Midbrain (tissue), 1 donor: Measurements from ENCODE around the gene CXXC5.

Experiments
- DNase-seq: peaks from one replicate; lab custom pipeline; 2025; lab: John Stamatoyannopoulos, UW

CXXC5 gene

DNA sequence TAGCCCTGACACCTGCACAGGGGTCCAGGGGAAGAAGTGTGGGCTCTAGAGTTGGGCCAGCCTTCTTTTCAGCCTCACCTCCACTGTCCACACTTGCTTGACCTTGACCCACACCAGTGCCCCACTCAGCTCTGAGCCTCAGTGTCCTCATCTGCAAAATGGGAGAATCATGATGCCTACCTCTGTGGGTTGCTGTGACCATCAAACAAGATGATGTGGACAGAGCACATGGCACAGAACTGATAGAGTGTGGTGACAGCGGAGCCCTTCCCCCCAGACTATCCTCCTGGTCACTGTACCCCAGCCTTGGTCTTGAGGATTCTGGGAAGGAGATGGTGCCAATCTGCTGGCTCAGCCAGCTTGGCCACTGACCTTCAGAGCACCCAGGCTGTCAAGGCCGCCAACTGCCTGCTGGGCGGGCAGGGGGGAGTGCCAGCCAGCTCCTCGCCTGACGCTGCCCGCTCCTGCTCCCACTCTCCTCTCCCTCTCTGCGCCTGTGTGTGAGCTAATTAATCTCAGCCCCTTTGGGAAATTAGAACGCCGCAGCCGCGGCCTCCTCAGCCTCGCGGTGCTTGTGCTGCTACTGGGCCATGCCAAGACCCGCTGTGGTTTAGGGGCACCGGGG, 16.7 kb downstream of the CXXC5 start:
- peak; percentile 64 for DNase-seq

DNA sequence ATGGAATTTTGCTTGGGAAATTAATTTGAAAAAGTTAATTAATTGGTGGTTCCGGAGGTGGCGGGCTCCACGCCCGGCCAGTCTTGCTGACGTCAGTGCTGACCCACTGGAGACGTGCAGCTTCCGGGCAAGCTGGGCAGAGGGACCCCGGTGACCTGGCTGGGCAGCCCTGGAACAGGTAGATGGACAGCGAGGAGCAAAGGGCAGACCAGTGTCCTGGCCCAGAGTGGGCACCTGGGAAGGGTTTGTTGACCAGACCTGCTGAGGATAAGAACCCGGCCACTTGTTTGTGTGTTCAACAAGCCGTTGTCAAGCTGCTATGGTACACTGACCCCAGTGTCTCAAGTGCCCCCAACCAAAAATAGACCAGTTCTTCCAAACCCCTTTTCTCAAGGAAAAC, 17.5 kb downstream of the CXXC5 start:
- DNase-seq = no peak

DNA sequence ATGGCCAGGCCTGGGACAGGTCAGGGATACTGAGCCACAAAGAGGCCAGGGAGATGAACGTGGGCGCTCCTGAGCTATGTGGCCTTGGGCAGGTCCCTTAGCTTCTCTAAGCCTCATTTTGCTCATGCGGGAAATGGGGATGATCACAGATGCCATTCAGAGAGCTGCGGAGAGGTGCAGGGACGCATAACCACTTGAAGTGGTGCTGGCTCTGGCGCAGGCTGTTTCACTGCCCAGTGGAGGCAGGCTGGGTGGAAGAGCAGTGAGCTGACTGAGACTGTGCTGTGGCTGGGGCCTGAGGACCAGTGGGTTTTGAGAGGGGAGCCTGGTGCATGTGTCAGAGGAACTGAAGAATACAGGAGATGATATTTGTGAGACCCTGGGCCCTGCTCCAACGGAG, 18.4 kb downstream of the CXXC5 start:
- DNase-seq = no peak

DNA sequence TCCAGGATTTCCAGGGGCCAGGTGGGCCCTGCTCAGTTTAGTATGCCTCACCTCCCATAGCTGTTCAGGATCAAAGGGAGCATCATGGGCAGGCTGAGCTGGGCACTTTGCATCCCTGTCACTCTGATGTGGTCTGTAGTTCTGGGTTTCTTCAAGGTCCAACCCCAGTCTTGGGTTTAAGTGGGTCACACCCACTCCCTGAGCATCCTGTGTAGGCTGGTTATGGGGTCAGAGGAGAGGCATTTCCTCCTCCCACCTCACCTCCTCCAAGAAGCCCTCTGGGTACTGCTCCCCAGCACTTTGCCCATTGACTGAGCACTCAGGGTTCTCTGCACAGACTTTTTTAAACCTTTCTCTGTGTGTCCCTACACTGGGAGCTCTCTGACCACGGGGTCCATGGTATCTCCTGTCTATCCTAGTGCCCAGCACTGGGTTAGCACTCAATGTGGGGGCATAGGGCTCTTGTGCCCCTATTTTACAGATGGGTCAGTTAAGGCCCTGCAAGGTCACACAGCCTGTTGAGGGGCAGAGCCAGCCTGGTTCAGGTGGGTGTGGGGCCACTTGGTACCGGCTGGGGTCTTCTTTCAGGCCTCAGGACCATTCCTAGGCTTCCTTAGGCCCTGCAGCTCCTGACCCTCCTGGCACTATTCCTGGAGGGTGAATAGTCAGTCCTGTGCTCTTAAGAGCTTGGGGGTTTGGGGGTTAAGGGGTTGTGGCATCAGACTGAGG, 19.0 kb downstream of the CXXC5 start:
- no peak for DNase-seq

DNA sequence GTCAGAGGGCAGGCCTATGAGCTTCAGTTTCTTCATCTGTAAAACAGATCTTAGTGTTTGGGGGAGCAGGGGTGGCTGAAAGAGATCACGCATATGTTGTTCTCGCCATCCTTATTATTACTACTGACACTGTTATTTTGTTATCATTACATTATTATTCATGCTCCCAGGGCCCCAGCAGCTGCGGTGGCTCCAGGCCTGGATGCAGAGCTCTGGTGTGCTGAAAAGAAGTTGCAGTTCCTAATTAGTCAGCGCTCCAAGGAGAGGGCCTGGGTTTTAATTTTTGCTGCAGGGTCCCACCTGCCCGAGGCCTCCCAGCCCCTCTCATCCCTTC, 19.5 kb downstream of the CXXC5 start:
- DNase-seq = no peak

DNA sequence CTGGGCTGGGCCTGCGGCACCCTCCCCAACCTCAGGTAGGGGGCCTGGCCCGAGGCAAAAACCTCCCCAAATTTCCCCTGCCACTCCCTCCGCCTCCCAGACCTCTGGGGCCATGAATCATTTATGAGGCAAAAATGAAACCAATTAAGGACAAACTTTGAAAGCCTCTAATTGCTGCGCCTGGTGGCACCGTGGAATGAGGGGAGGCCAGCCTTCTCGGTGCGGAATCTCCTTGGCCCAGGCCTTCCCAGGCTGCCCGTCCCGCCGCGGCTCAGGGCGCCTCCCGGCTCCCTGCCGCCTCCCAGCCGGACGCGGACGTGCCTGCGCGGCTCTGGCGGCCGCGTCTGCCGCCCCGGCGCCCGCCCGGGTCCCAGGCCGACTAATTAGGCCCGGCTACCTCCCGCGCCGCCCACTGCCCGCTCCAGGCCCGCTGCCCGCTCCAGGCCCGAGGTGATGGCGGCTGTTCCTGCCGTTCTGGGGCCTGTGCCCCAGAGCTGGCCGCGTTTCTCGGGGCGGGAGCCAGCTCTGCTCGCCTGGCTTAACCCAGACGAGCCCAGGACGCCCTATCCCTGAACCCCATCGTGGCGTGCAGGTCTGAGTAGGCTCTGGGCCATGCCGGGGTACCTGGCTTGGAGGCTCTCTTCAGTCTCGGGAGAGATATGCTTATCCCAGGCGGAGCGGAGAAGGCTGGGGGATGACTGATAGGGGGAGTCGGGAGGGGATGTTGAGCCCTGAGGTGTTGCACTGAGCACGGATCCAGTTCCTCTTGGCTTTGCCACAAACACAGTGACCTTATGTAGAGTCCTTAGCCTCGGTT, 20.1 kb downstream of the CXXC5 start:
- peak; percentile 49 for DNase-seq

DNA sequence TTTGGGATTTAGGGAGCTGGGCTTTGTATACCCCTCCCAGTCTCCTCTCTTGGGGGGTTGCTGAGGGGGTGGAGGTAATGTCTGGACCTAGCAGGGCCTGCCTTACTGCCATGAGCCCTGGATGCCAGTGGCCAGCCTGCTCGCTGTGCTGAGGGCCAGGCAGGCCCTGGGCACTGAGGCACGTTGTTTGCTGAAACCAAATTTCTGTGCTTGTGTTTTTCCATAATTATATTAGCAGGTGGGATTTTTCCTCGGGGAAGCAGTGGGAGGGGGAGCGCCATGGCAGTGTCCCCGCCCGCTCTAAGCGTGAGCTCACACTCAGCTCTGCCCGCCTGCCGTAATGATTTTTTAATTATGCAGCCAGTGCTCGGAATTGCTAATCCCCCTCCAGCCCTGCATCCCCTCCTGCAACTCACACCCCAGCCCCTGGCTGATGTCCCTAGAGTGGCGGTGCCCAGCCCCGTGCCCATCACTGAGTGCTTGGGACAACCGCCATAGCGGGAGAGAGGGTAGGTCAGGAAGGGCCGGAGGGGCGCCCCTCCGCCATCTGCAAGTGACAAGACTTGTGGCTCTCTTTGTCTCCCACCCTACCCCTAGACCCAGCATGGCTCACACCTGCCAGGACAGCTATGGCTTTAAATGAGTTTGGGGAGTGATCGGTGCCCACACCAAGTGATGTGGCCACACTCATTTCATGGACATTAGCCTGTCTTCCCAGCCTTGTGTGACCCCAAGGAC, 20.9 kb downstream of the CXXC5 start:
- DNase-seq = no peak

DNA sequence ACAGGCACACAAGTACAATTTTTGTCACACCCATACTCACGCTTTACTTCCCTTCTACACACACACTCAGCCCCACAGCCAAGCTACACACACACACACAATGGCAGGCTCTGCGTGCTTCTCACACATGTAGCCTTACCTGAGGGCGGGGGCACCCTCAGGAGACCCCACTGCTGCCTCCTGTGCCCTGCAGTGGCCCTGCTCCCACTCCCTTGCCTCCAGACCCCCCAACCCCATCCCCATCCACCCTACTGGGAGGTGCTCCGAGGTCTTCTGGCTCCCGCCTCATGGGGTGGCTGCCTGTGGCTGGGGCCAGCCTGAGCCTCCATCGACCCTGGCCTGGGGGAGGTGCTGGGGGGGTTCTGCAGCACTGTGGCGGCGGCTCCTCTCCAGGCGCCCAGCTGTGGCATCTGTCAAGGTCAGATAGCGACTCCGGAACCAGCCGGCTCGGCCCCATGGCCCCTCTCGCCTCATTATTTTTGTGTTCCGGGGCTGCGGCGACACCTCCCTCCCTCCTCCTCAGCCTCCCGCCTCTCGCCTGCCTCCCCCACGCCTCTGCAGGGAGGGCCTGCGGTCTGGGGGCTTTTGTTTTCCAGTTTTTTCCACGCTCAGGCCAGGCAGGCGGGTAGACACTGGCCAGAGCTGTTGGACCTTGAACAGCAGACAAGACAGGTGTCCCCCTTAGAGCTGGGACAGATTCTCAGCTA, 21.7 kb downstream of the CXXC5 start:
- no peak for DNase-seq

DNA sequence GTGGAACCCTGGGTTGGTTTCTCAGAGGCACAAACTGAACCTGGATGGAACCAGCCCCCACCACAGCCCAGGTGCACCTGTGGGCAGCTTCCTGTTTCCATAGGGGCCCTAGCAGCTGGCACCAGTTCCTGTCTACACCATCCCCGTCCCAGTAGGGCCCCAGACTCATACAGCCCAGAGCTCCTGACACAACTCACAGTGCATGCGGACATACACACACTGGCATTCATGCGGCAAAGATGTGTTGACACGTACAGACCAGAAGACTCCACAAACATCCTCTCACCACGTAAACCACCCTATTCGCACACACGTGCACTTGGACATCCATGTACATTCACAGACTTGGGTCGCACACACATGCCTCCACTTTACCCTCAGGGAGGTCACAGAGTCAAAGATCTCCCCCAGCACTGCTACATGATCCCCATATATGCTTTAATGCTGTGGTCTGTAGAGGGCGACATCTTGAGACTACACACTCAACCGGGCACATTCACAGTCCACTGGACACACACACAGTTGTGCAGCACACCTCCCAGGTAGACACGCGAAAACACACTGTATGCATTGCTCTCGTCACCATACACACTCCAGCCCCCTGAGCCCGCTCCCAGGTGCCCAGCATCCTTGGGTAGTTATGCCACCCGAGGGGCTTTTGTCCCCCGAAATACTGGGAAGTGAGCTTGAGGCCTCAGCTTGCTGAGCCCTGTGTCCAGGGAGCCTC, 22.4 kb downstream of the CXXC5 start:
- peak; percentile 49 for DNase-seq

DNA sequence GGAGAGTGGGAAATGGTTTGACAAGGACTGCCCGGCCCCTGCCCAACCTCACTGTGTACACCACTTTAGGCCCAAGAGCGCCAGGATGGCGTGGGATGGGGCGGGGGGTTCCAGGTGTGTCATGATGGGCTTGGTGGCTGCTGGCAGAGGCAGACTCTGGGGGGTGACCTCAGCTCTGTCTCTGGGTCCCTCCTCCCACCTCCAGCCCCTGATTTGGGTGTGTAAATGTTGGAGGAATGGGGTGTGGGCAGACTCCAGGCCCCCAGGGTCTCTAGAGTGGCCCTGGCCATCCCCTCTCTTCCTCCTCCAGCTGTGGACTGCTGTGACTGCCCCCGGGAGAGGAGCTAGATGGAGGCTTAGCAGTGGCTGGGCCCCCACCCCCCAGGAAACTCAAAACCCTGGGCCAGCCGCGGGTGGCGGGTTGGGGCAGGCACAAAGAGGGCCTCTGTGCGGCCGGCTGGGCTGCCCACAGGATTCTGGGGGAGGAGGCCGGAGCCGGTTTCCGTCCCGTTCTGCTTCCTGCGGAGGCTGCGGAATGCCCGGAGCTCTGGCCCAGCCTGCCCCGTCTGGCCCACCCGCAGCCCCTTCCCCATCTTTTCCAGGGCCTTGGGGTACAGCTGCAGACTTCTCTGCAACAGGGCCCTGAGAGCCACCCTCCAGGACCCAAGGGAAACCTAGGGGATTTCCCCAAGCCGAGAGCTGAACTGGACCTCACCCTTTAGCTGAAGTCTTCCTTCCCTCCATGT, 23.1 kb downstream of the CXXC5 start:
- peak; percentile 89 for DNase-seq

DNA sequence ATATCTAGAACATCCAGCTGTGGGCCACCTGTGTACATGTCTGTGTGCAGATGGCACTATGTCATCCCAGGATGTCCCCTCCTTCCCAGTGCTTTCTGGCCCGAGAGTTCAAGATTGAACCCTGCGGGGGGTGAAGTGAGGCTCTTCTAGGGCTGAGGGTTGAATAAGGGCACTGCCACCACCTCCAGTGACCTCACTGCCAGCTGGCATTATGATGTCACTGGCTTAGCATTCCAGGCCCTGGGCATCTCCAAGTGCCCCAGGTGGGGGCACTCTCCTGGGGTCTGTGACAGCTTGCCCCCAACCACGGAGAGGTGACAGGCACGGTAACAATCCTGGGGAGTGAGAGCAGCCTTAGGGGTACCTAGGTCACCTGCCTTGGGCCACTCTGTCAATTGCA, 27.1 kb downstream of the CXXC5 start:
- no peak for DNase-seq

DNA sequence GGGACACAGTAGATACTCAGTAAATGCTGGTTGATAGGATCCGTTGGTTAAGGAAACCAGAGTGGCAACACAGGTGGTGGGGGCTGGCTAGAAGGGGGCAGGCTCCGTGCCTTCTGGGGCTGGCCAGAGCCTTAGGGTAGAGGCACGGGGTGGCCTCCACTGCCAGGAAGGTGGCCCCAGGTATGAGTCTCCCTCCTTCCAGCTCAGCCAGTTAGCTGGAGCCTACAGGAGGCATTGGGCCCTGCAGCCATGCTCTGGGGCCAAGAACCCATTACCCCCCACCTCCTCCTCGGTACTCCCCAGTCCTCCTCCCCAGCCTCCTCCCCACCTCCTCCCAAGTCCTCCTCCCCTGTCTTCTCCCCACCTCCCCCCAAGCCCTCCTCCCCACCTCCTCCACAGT, 27.7 kb downstream of the CXXC5 start:
- DNase-seq = no peak

DNA sequence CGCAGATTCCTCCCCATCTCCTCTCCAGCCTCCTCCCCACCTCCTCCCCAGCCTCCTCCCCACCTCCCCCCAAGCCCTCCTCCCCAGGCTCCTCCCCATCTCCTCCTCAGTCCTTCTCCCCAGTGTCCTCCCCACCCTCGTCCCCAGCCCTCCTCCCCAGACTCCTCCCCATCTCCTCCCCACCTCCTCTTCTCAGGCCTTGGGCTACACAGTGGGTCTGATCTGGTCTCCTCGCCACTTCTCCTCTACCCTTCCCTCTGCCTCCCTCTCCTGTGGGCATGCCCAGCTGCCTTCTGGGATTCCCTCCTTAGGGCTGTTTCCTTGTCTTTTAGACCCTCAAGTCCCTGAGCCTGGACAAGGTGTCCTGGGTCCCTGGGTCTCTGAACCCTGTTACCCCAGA, 28.3 kb downstream of the CXXC5 start:
- peak; percentile 75 for DNase-seq

DNA sequence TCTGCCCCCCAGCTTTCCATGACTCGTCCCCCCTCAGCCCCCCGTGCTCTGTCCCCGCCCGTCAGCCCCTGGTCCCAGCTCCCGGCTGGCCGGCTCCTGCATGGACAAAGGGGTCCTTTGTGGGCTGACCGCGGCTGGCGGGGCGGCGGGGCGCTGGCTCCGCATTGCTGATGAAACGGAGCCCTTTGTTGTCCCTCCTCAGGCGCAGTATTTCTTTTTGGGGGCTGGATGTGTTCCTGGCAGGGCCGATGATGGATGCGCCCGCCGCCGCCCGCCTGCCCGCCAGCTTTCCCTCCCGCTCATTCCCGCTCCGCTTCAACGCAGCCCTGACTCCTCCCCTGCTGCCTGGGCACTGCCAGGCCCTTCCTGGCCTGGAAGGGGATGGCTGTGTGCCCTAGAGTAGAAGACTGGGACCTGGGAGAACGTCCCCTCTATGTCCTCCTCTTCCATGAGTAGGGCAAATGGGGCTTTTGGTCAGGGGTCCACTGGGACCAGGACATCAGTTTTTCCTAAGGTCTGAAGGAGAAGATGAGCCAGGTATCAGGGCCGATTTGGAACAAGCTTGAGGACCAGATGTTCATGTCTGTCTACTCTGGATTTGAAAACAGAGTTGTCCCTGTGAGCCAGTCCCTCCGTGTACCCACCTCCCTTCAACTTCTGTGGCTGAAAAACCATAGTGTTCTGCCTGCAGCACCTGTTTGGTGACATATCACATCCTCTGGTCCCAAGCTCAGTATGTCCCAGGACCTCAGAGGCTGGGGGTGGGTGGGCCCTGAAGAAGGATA, 29.0 kb downstream of the CXXC5 start:
- peak; percentile 93 for DNase-seq

DNA sequence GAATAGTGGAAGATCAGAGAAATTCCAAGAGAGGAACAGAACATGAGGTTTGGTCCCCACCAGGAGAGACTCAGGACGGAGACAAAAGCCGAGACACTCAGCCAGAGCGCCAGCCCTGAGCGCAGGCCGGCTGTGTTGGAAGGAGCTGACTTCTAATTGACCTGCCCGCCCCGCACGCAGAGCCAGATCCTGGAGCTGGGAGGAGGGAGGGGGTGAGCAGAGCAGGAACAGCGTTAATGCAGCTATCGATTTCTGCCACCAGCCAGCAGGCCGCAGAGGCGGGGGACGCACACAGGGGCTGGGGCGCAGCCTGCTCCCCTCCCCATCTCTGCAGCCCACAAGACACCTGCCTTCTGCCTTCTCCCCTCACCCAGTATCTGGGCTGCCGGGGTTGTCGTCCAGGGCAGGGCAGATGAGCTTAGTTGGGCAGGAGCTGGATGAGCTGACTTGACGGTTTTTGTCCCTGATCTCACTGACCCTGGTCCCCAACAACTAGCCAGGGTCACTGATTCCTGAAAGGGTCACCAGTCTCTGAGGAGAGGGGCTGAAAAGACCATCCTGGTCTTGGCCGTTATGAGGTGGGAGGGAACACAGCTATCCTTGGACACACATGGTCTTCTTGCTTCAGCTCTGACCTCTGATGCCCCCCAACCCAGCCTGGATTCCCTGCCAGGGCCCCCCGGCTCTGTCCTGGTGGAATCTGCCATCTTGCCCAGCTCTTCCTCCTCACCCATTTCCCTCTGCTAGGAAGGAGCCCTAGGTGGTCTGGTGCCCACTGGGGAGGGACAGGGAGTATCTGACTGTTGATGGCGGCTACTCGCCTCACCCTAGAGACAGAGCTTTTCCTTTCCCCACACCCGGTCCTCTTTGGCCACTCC, 29.8 kb downstream of the CXXC5 start:
- DNase-seq = peak; percentile 44

DNA sequence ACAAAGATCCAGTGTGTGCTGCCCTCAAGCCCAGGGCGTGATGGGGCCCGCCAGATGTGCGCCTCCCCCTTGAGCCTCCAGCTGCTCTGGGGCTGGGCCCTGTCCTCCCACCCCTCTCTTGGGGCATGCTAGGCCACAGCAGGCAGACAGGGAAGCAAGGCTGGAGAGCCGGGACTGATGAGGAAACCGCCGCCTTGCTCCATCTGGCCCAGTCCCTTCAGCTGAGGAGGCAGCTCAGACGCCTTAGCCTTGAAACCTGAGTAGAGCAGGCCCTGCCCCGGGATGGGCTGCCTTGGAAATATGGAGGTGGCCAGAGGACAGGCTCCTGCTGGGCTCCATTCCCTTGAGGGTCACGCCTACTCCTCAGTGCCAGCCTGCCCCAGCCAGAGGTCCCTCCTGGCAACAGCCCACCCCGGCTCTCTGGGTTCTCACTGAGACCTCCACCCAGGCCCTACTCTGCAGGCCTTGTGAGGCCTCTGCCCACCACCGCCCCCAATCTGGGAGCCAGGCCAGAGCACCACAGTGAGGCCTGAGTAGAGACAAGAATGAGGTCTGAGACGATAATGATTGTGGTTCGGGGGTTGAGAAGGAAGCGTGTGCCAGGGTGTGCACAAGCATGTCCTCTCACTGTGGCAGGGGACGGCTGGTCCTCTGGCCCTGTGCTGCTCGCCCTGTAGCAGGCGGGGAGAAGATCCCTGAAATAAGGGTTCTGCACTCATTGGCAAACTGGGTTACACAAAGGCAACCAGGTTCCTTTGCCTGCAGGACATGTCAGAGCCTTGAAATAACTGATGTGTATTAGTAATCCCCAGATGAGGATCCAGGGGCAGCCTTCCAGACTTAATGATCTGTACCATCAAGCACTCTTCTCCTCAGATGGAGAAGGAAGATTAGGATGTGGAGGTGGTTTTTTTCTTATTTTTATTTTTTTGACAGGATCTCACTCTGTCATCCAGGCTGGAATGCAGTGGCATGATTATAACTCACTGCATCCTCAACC, 30.9 kb downstream of the CXXC5 start:
- DNase-seq = peak; percentile 52

DNA sequence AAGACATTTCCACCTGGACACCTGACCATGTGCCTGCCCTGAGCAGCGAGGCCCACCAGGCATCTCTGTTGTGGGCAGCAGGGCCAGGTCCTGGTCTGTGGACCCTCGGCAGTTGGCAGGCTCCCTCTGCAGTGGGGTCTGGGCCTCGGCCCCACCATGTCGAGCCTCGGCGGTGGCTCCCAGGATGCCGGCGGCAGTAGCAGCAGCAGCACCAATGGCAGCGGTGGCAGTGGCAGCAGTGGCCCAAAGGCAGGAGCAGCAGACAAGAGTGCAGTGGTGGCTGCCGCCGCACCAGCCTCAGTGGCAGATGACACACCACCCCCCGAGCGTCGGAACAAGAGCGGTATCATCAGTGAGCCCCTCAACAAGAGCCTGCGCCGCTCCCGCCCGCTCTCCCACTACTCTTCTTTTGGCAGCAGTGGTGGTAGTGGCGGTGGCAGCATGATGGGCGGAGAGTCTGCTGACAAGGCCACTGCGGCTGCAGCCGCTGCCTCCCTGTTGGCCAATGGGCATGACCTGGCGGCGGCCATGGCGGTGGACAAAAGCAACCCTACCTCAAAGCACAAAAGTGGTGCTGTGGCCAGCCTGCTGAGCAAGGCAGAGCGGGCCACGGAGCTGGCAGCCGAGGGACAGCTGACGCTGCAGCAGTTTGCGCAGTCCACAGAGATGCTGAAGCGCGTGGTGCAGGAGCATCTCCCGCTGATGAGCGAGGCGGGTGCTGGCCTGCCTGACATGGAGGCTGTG, 32.4 kb downstream of the CXXC5 start:
- DNase-seq = no peak
